HUES64 (cell line): ENCODE measurements around the gene PHF21B.

Source experiments
- H3K27ac ChIP-seq: 2 replicates; pipeline ENCODE4 v1.7.0; 2013; ENCODE audit warnings: low read depth, low read length, inconsistent platforms
- H3K27me3 ChIP-seq: 2 replicates; pipeline ENCODE4 v1.6.1; 2013; ENCODE audit warnings: mild to moderate bottlenecking, low read length; ENCODE audit not compliant: insufficient read depth
- H3K36me3 ChIP-seq: 2 replicates; pipeline ENCODE4 v1.6.1; 2013; ENCODE audit warnings: mild to moderate bottlenecking, low read length; ENCODE audit not compliant: insufficient read depth
- H3K4me1 ChIP-seq: 2 replicates; pipeline ENCODE4 v1.6.1; 2013; ENCODE audit warnings: mild to moderate bottlenecking, low read length, moderate library complexity; ENCODE audit not compliant: insufficient read depth
- H3K4me3 ChIP-seq: 2 replicates; pipeline ENCODE4 v1.5.1; 2013; ENCODE audit warnings: mild to moderate bottlenecking, low read length, moderate library complexity
- H3K9ac ChIP-seq: 2 replicates; pipeline ENCODE4 v1.6.1; 2013; ENCODE audit warnings: mild to moderate bottlenecking, low read depth, low read length
- H3K9me3 ChIP-seq: 2 replicates; pipeline ENCODE4 v1.6.1; 2013; ENCODE audit warnings: low read depth, low read length; ENCODE audit not compliant: insufficient read depth
- WGBS: fragments of 150-250, 120-280 bp; methylation state at CpG from one replicate; pipeline ENCODE4 v1.1.7; 2013; ENCODE audit warnings: missing lambda C conversion rate; 5-methylcytosine and 5-hydroxymethylcytosine counted together

PHF21B gene

GRCh38 chr22:45014654-45015053 is 4.8 kb upstream of the PHF21B start:
- 43% methylated on average over 4 of the region's 4 CpGs for WGBS
- no peak overlapping the region for H3K4me3 ChIP-seq
- no peak overlapping the region for H3K27ac ChIP-seq
- H3K9me3 ChIP-seq = no peaks in the 10 kb centered on the region
- no peak overlapping the region for H3K9ac ChIP-seq
- H3K27me3 ChIP-seq = peaks cover 16% of the 10 kb centered on the region
- no peaks in the 10 kb centered on the region for H3K36me3 ChIP-seq
- H3K4me1 ChIP-seq = peaks cover 10% of the 10 kb centered on the region

GRCh38 chr22:45013138-45013537 is 3.3 kb upstream of the PHF21B start:
- H3K27ac ChIP-seq = no peak overlapping the region
- 95% methylated on average over 4 of the region's 5 CpGs for WGBS
- peaks cover 10% of the 10 kb centered on the region for H3K4me1 ChIP-seq
- peaks cover 16% of the 10 kb centered on the region for H3K27me3 ChIP-seq
- H3K36me3 ChIP-seq = no peaks in the 10 kb centered on the region
- no peak overlapping the region for H3K4me3 ChIP-seq
- H3K9me3 ChIP-seq = no peaks in the 10 kb centered on the region
- no peak overlapping the region for H3K9ac ChIP-seq

- Histone ChIP-seq H3K27me3 (peaks cover 16% of the 10 kb centered on the region), H3K9ac (peak overlapping the region; percentile 96), H3K36me3 (peaks cover 2% of the 10 kb centered on the region; the same call in 1 of the 2 replicates), H3K9me3 (no peaks in the 10 kb centered on the region), H3K4me1 (peaks cover 15% of the 10 kb centered on the region), H3K27ac (peak overlapping the region; percentile 97), H3K4me3 (peak overlapping the region; percentile 80)
- 9% methylated on average over 17 of the region's 17 CpGs for WGBS
Observed at GRCh38 chr22:45010532-45010900, 711 bp upstream of the PHF21B start.

GRCh38 chr22:45008751-45009605 is 827 bp downstream of the PHF21B start:
- WGBS = under 1% methylated on average over 89 of the region's 90 CpGs
- H3K27ac ChIP-seq = peak overlapping the region; percentile 94
- no peaks in the 10 kb centered on the region for H3K9me3 ChIP-seq
- peak overlapping the region; percentile 90 for H3K9ac ChIP-seq
- peaks cover 16% of the 10 kb centered on the region for H3K27me3 ChIP-seq
- peak overlapping the region; percentile 88 for H3K4me3 ChIP-seq
- peaks cover 17% of the 10 kb centered on the region for H3K36me3 ChIP-seq
- H3K4me1 ChIP-seq = peaks cover 20% of the 10 kb centered on the region

- no peaks in the 10 kb centered on the region for H3K9me3 ChIP-seq
- H3K27ac ChIP-seq = peak overlapping the region; percentile 82
- WGBS = under 1% methylated on average over 46 of the region's 46 CpGs
- peak overlapping the region; percentile 90 for H3K9ac ChIP-seq
- H3K27me3 ChIP-seq = peaks cover 16% of the 10 kb centered on the region
- peak overlapping the region; percentile 88 for H3K4me3 ChIP-seq
- H3K36me3 ChIP-seq = peaks cover 24% of the 10 kb centered on the region
- H3K4me1 ChIP-seq = peaks cover 20% of the 10 kb centered on the region
Observed at GRCh38 chr22:45008186-45008681, 1.6 kb downstream of the PHF21B start.

GRCh38 chr22:45007391-45008185 is 2.2 kb downstream of the PHF21B start:
- H3K4me3 ChIP-seq = peak overlapping the region; percentile 88
- peak overlapping the region; percentile 90 for H3K9ac ChIP-seq
- peaks cover 24% of the 10 kb centered on the region for H3K36me3 ChIP-seq
- H3K9me3 ChIP-seq = no peaks in the 10 kb centered on the region
- 1% methylated on average over 69 of the region's 90 CpGs for WGBS
- peaks cover 20% of the 10 kb centered on the region for H3K4me1 ChIP-seq
- peak overlapping the region; percentile 95; the same call in 1 of the 2 replicates for H3K27ac ChIP-seq
- H3K27me3 ChIP-seq = peaks cover 16% of the 10 kb centered on the region

GRCh38 chr22:45006964-45007390 is 2.8 kb downstream of the PHF21B start:
- peak overlapping the region; percentile 66 for H3K4me3 ChIP-seq
- WGBS = 0% methylated on average over 44 of the region's 44 CpGs
- H3K27me3 ChIP-seq = peaks cover 14% of the 10 kb centered on the region
- H3K4me1 ChIP-seq = peaks cover 20% of the 10 kb centered on the region
- H3K27ac ChIP-seq = peak overlapping the region; percentile 95
- peak overlapping the region; percentile 80 for H3K9ac ChIP-seq
- H3K36me3 ChIP-seq = peaks cover 25% of the 10 kb centered on the region
- H3K9me3 ChIP-seq = no peaks in the 10 kb centered on the region

GRCh38 chr22:45006111-45006963 is 3.5 kb downstream of the PHF21B start:
- H3K4me1 ChIP-seq = peaks cover 20% of the 10 kb centered on the region
- WGBS = 7% methylated on average over 21 of the region's 21 CpGs
- peak overlapping the region; percentile 95 for H3K27ac ChIP-seq
- H3K36me3 ChIP-seq = peaks cover 31% of the 10 kb centered on the region
- H3K4me3 ChIP-seq = peak overlapping the region; percentile 66
- H3K9ac ChIP-seq = peak overlapping the region; percentile 80
- peaks cover 8% of the 10 kb centered on the region; the same call in 1 of the 2 replicates for H3K27me3 ChIP-seq
- no peaks in the 10 kb centered on the region for H3K9me3 ChIP-seq

- Histone ChIP-seq H3K9ac (no peak overlapping the region), H3K4me1 (peaks cover 20% of the 10 kb centered on the region), H3K4me3 (no peak overlapping the region), H3K9me3 (no peaks in the 10 kb centered on the region), H3K27ac (no peak overlapping the region), H3K27me3 (no peaks in the 10 kb centered on the region), H3K36me3 (peaks cover 66% of the 10 kb centered on the region)
- WGBS = 95% methylated on average over 15 of the region's 15 CpGs
Observed at GRCh38 chr22:45001653-45002052, 8.2 kb downstream of the PHF21B start.

GRCh38 chr22:45000330-45000729 is 9.5 kb downstream of the PHF21B start:
- H3K36me3 ChIP-seq = peaks cover 63% of the 10 kb centered on the region
- H3K27me3 ChIP-seq = no peaks in the 10 kb centered on the region
- H3K4me1 ChIP-seq = peaks cover 12% of the 10 kb centered on the region
- WGBS = 94% methylated on average over 14 of the region's 14 CpGs
- no peak overlapping the region for H3K4me3 ChIP-seq
- no peaks in the 10 kb centered on the region for H3K9me3 ChIP-seq
- H3K9ac ChIP-seq = no peak overlapping the region
- no peak overlapping the region for H3K27ac ChIP-seq
